ENCODE measurements around the gene CYP17A1.

Gene CYP17A1

DNA sequence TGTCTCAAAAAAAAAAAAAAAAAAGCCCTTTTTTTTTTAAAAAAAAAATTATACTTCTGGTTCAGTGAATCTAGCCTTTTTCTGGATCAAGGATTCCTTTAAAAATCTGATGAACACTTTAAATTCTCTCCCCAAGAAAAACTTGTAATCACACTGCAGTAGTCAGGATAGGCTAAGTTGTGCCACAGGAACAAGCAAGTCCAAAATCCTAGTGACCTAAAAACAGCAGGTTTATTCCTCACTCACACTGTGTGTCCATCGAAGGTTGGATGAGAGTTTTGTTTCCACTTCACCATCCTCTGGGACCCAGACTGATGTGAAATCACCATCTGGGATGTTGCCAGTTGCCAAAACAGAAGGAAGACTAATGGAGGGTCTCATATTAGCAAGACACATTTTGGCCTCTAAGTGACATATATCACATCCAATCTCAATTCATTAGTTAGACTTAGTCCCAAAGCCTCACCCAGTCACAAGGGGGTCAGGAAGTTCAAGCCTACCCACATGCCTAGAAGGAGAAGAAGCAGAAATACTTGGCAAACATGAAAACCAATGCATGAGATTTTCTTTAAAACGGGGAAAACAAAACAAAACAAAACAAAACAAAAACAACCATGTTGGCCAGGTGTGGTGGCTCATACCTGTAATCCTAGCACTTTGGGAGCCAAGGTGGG is 32.7 kb downstream of the CYP17A1 start:
- DNase-seq (ENCODE audit: low read depth), result no peak

DNA sequence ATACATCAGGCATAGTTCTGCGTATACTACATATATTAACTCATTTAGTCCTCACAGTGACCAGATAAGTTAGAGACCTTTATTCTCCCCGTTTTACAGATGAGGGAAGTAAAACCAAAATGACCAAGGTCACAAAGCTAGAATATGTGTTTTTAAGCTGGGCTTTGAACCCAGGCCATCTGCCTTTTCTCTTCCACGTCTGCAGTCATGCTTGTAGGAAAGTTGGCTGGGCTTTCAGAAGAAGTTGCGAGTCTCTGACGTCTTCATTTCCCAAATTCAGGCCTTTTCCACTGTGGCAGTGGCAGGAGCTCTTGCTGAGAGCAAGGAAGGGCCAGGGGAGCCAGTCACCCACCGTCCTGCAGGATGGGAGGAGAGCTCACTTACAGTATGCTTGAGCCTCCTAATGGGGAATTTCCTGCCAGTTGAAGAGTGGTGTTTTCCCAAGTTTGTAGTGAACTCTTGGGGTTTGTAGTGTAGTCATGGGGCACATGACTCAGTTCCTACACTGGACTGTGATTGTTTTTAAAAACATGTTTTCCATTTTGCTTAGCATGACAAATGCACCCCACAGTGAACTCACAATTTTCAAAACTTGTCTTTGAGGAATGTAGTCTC is 34.2 kb downstream of the CYP17A1 start:
- no peak for DNase-seq (ENCODE audit: low read depth)

DNA sequence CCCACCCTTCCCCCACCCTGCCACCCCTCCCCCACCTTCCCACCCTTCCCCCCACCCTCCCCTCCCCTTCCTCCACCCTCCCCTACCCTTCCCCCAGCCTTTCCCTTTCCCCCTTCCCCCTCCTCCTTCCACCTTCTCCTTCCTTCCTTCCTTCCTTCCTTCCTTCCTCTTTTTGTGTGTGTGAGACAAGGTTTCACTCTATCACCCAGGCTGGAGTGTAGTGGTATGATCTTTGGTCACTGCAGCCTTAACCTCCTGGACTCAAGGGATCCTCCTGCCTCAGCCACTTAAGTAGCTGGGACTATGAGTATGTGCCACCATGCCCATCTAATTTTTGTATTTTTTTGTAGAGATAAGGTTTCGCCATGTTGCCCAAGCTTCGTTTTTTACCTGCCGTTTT is 35.2 kb downstream of the CYP17A1 start:
- no peak for DNase-seq (ENCODE audit: low read depth)

DNA sequence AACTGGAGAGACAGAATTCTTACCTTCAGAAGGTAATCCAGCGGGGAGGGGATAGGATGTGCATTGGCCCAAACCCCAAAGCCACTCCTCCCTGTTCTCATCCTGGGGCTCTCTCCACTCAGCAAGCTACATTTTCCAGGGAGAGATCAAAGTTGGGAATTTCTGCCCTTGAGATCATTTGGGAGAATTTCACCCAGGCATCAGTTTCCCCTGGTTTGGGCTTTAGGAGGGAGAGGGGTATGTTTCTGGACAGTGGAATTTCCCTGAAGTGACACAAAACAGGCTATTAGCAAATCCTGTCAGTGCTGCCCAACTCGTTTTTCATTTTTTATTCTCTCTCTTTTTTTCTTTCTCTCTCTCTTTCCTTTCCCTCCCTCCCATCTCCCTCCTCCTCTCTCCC is 35.7 kb downstream of the CYP17A1 start:
- DNase-seq (ENCODE audit: low read depth), result no peak

DNA sequence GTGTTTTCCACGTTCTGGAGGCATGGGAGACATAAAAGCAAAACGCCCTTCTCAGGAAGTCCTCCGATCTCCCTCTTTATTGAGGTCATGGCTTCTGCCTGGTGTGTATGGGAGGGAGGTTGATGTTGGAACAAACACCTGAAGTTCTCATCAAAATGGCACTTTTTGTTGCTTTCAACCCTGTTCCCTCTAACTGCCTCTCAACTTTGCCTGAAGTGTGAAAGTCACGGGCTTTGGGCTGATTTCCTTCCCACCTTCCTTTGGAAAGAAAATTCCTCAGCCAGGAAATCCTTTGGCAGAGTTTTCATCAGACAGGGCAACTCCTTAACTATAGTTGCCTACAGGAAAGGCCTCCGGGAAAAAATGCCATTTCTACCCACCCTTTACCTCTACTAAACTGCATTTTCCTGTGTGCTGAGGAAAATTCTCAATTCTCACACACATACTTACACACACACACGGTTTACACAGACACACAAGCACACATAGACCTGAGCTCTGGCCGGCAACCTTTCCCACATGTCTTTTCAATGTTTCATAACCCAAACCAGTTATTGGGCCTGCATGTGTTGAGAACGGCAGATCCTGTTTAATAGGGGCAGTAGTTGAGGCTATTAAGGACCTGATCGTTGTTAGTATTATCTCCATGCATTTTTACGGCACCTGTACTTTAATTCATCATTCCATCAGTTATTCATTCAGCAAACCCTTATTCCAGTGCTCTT is 36.4 kb downstream of the CYP17A1 start:
- DNase-seq (ENCODE audit: low read depth), result no peak

DNA sequence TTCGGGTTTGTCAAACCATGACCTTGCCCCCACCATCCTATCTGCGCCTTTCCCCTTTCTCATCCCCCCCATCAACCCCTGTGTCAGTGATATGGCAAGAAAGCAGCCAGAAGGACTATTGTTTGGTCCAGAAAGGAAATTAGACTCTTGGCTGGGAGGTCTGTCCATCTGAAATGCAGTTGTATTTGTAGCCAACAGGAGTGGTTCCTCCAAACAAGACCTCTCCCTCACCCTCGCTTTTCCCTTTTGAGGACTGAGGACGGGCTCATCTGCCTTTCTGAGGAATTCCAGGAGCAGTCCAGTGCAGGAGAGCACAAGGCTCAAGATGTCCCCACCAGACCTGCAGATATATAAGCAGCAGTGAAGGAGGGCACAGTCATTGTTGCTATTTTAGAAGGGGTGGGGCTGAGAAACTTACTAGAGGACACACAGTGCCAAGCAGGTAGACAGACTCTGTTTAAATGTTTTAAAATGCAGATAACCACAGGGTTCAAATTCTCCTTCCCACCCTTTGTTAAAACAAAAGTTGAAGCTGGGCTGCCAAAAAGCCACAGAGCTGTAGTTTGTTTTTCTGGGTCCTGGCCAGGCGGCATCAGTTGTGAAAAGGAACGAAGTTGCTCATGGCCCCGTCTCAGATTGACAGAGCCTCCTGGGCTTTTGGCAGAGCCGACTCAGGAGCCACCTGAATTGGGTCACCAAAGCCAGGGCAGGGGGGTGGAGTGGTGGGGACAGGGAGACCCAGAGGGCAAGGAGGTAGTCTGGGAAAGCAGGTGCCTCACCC is 37.3 kb downstream of the CYP17A1 start:
- no peak for DNase-seq (ENCODE audit: low read depth)

DNA sequence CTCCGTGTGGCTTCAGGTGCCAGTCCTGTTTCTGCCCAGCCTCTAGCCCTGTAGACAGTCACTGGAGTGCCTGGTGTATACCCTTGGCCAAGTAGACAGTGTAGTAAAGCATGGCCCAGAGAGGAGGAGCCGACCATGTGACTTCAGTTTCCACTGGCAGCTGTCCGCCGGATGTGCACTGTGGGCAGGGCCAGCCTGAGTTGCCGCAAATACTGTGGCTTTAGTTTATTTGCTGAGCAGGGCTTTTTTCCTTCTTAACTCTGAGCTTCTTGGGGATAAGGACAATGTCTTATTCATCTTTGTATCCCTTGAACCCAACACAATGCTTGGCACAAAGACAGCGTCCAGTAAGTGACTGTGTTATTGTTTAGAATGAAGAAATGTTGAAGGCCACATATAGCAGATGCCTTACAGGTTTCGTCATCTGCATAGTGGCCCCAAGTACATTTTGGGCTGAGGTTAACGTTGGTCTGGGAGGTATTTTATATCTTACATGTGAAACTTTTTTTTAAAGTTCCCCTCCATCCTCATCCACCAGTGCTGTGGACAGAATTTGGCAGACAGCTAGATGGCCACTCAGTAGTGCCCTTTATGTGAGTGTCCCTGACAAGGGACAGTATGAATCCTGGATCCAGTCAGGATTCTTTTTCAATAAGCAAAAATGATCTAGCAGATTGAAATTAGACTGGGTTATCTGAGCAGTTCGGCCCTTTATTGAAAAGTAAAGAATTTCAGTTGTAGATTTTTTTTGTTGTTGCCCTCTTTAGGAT is 40.6 kb downstream of the CYP17A1 start:
- peak; percentile 4 for DNase-seq (ENCODE audit: low read depth)

DNA sequence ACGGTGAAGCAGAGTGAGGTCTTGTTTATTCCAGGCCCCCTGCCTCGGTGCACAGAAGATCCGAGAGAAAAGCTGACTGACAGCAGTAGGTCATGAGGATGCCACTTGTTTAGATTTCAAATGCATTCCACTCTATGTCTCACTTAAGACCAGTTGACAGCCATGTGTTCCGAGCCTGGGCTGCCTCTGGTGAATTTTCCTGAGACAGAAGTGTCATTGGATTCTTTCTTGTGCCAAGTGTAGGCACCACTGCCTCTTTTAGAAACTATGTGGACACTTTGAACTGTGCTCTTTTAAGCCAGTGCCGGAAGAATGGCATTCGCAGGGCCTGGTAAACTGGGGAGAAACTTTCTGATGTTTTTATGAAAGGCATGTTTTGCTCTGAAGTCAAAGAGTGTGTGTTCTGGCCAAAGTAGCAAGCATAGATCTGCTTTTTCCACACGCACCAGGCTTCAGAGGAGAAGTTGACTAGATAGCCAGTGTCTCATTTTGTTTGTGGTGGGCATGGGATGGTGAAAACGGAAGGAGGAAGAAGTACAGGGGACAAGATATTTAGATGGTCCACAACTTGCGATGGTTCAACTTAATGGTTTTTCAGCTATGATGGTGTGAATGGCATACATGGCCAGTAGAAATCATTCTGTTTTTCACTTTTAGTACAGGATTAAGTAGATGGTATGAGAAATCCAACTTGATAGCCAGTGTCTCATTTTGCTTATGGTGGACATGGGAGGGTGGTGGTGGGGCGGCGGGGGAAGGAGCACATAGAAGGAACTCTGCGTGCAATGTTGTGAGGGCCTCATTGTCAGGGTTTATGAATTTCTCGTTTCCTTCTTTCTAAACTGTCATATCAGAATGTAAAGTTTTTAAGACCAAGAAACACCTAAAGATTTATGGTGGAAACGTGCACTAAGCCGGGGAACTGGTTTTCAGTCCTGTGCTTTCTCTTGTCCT is 41.5 kb downstream of the CYP17A1 start:
- no peak for DNase-seq (ENCODE audit: low read depth)

DNA sequence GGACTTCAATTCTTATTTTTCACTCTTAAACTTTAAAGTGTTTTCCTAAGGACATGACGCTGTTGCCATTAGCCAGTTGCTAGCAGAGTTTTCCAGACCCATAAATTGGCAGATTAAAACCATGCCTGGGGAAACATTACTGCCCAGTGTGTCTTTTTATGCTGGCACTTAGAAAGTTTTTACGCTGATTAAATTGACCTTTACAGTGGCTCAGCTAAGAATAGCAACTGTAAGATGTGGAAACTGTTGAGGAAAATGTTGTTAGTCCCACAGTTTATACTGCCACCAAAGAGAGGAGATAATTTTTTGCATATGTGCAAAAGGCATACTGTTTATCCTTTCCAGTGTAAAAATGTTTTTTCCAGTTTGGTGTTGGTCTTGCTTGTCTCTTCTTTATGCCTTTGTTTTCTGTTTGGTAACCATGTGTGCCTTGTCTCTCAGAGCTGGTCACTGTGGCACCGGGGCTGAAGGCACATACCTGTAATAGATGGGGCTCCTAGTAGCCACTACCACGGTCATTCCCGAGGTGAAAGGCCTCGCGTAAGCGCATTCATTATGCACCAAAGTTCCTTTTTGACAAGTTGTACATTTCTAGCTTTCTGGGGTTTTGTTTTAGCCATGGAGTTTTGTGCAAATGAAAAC is 45.3 kb downstream of the CYP17A1 start:
- DNase-seq (ENCODE audit: low read depth), result no peak

DNA sequence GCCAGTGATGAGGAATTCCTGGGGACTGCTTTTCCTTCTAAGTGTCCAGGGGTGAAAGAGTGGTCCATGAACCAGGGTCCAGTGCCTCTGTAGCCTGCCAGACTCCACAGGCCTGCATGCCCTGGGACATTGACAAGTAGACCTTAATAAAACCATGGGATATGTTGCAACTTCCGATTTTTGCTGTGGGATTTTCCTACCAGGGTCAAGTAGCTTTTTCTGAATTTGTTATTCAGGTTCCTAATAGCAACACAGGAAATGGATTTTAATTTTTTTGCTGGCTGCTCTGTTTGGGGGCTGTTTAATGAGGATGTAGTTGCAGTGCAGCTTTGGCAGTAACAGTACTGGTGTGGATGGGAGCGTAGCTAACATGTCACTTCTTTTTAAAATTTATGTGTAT is 51.4 kb downstream of the CYP17A1 start:
- DNase-seq (ENCODE audit: low read depth), result no peak

DNA sequence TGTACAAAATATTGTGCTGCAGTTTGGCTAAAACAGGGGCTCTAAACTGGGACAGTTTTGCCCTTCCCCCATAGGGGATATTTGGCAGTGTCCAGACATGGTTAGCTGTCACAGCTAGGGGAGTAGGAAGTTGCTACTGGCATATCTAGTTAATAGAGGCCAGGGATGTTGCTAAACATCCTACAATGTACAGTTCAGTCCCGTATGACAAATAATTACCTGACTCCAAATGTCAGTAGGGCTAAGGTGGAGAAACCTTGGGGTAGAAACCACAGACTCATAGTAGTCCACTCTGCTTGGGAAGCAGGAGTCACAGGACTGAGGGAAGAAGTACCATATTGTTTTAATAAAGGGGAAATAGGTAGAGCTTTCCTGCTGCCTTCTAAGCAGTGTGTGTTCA is 53.6 kb downstream of the CYP17A1 start:
- DNase-seq (ENCODE audit: low read depth), result no peak

DNA sequence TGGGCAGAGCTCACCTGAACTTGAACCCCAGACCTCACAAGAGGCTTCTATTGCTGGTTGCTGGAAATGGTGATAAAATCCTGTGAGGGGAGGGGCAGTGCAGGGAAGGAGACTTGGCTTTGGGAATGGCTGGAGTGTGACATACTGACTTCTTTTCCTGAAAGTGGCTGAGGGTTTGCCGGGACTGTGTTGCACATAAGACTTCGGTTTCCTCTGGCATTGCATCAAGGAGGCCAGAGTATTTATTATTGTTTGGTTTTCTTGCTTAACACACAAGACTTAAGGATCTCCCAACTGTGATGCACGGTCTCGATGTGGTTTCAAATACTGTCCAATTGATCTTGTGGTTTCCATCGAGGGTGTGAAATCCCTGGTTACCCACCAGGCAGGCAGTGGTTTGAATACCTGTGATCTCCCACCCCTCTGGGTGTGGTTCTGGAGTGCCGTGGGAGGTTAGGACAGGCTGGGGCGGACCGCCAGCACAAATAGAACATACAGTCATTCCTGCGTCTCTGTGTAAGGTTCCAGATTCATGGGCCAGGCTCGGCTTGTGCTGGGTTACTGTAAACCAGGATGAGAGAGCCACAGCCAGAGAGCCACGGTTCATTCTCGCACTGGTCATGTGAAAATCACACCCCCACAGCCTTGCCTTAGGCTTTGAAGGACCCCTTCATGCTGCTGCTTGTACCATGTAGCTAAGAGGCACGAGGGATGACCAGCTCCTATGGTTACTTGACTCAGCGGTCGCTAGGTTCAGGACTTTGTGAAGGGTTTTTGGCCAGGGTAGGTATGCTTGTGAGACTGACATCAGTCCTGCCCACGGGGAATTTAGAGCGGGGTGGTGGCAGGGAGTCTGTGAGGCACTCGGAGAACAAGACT is 54.3 kb downstream of the CYP17A1 start:
- DNase-seq (ENCODE audit: low read depth), result no peak

DNA sequence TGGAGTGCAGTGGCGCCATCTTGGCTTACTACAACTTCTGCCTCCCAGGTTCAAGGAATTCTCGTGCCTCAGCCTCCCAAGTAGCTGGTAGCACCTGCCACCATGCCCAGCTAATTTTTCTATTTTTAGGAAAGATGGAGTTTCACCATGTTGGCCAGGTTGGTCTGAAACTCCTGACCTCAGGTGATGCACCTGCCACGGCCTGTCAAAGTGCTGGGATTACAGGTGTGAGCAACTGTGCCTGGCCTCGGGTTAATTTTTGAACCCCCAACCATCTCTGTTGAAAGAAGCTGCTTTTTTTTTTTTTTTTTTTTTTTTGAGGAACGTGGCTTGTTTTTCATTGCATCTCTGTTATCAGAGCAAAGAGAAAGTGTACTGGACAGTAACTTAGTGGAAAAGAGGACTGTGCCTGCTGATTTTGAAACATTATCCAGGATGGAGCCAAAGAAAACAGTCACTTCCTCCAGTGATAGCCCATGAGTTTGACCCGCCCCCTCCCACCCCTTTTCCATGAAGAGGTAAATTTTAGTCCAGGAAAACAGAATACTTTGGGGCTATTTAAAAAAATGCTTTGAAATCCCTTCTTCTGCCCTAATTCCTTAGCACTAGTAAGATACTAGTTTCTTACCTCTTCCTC is 55.2 kb downstream of the CYP17A1 start:
- DNase-seq (ENCODE audit: low read depth), result no peak

DNA sequence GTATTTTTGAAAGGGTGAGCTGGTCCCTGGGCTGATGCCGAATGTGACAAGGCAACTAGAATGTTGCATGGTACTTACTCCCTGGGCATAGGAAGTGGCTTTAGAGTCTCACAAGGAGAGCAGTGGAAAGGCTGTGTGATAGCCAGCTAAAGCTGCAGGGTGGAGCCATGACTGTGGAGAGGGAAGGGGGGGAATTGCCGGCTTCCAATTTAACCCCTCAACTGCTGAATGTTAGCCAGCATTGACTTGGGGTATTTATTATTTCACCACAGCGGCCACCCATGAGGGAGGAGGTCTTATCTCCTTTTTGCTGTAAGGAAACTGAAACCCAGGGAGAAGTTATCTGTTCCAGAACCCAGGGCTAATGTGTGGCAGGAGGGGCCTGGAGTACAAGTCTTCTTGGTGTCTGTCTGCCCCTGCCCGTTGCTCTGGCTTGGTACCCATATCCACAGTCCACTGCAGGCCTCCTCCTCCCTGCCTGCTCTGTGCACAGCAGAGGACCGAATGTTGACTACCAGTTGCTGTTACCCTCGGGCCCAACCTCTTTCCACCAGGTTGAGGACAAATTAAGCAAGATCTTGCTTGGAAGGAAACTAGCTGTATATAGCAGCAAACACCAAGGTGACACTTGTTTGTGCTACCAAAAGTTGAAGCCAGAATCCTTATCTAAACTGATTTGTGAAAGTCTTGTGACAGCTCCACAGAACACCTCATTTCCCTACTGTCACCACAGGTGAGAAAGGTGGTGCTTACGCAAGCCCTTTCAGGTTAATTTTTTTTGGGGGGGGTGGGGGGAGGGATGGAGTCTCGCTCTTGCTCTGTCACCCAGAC is 55.9 kb downstream of the CYP17A1 start:
- DNase-seq (ENCODE audit: low read depth), result no peak
